ENCODE measurements around the gene NPPC.

The NPPC gene

GRCh38 chr2:231935207-231935524 is 9.0 kb upstream of the NPPC start:
- DNase-seq (ENCODE audit: low read depth in 2 of 2), result no peak

- DNase-seq (ENCODE audit: low read depth in 2 of 2), result no peak
These were observed 8.4 kb upstream of the NPPC start for GRCh38 chr2:231934441-231935206.

GRCh38 chr2:231933916-231934401 is 7.8 kb upstream of the NPPC start:
- DNase-seq (ENCODE audit: low read depth in 2 of 2), result no peak

GRCh38 chr2:231932985-231933915 is 7.1 kb upstream of the NPPC start:
- DNase-seq (ENCODE audit: low read depth in 2 of 2), result no peak

GRCh38 chr2:231932711-231932970 is 6.4 kb upstream of the NPPC start:
- no peak for DNase-seq (ENCODE audit: low read depth in 2 of 2)

GRCh38 chr2:231931481-231931915 is 5.3 kb upstream of the NPPC start:
- DNase-seq (ENCODE audit: low read depth in 2 of 2), result no peak

GRCh38 chr2:231930593-231931281 is 4.5 kb upstream of the NPPC start:
- DNase-seq (ENCODE audit: low read depth in 2 of 2), result no peak

- DNase-seq (ENCODE audit: low read depth in 2 of 2), result peak; percentile 22 to 31
These were observed 3.9 kb upstream of the NPPC start for GRCh38 chr2:231929961-231930592.

- DNase-seq (ENCODE audit: low read depth in 2 of 2), result no peak
These were observed 2.9 kb upstream of the NPPC start for GRCh38 chr2:231928901-231929725.

GRCh38 chr2:231928481-231928880 is 2.3 kb upstream of the NPPC start:
- no peak for DNase-seq (ENCODE audit: low read depth in 2 of 2)

- DNase-seq (ENCODE audit: low read depth in 2 of 2), result no peak
These were observed 1.3 kb upstream of the NPPC start for GRCh38 chr2:231927566-231927890.

- DNase-seq (ENCODE audit: low read depth in 2 of 2), result no peak
These were observed 767 bp upstream of the NPPC start for GRCh38 chr2:231926761-231927565.

GRCh38 chr2:231925303-231926179 is 655 bp downstream of the NPPC start:
- peak; percentile 61 to 69 for DNase-seq (ENCODE audit: low read depth in 2 of 2)

GRCh38 chr2:231924889-231925275 is 1.3 kb downstream of the NPPC start:
- no peak for DNase-seq (ENCODE audit: low read depth in 2 of 2)

GRCh38 chr2:231923951-231924888 is 2.0 kb downstream of the NPPC start:
- no peak for DNase-seq (ENCODE audit: low read depth in 2 of 2)

GRCh38 chr2:231923010-231923344 is 3.2 kb downstream of the NPPC start:
- DNase-seq (ENCODE audit: low read depth in 2 of 2), result no peak

GRCh38 chr2:231922311-231923009 is 3.7 kb downstream of the NPPC start:
- DNase-seq (ENCODE audit: low read depth in 2 of 2), result no peak

GRCh38 chr2:231920795-231921194 is 5.4 kb downstream of the NPPC start:
- DNase-seq (ENCODE audit: low read depth in 2 of 2), result no peak

All from stimulated activated CD8-positive, alpha-beta memory T cell treated with anti-CD3 and anti-CD28 coated beads, Interleukin-2, amount 100 ng/mL, for 48 hours (primary cell).